ENCODE measurements around the gene ELOA. TPM values are rescaled to one million over a fixed set of nuclear protein-coding genes. Genes with fewer than 3 reads are reported as not detected.

ELOA gene
- total and polyA plus RNA-seq, 2 of the 13 experiments (the other 11 are each of a cell fraction or from before 2014, with no cell fraction given) = 14.2 to 28.5 TPM

DNA sequence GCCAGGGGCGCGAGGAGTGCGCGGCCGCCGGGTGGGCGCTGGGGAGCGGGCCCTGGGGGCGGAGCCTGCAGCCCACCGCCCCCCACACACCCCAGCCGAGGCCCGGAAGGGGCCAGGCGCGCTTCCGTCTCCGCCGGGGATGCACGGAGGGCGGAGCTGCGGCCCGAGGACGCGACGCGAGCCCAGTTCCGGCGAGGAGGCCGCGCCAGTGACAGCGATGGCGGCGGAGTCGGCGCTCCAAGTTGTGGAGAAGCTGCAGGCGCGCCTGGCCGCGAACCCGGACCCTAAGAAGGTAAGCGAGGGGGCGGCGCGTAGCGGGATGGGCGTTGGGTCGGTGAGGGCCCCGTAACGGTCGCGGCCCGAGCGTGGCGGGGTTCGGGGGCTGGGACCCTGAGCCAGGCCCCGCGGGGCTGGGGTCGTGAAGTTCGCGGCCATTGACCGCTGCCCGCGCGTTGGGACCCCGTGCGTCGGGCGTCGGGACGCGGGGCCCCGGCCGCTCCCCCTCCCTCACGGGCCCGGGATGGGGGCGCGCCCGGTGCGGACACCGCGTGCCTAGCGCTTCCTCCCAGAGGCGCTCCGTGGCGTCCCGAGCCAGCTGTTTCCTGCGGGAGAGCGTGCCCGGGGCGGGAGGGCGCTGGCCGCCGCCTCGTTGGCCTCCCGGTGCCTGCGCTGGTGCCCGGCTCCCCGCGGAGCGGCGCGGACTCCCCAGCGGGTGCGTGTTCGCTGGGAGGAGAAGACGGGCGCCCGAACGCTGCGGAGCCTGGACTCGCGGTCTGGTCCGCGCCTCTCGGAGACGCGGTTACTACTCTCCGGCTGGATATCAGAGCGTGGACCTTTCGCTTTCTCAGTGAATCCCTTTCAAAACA lies at the start of gene ELOA (continued):
- no peak for TF ChIP-seq ZBTB42 (CRISPR knock-in tag; IDR thresholded peaks at IDR 0.05)
- TF ChIP-seq ZNF138 (CRISPR knock-in tag; IDR thresholded peaks at IDR 0.05; ENCODE audit: low read depth) = peak; percentile 50; the same call in 1 of the 2 replicates
- no peak for TF ChIP-seq TEAD2 (CRISPR knock-in tag; IDR thresholded peaks at IDR 0.05)
- TF ChIP-seq, protein P1, sequence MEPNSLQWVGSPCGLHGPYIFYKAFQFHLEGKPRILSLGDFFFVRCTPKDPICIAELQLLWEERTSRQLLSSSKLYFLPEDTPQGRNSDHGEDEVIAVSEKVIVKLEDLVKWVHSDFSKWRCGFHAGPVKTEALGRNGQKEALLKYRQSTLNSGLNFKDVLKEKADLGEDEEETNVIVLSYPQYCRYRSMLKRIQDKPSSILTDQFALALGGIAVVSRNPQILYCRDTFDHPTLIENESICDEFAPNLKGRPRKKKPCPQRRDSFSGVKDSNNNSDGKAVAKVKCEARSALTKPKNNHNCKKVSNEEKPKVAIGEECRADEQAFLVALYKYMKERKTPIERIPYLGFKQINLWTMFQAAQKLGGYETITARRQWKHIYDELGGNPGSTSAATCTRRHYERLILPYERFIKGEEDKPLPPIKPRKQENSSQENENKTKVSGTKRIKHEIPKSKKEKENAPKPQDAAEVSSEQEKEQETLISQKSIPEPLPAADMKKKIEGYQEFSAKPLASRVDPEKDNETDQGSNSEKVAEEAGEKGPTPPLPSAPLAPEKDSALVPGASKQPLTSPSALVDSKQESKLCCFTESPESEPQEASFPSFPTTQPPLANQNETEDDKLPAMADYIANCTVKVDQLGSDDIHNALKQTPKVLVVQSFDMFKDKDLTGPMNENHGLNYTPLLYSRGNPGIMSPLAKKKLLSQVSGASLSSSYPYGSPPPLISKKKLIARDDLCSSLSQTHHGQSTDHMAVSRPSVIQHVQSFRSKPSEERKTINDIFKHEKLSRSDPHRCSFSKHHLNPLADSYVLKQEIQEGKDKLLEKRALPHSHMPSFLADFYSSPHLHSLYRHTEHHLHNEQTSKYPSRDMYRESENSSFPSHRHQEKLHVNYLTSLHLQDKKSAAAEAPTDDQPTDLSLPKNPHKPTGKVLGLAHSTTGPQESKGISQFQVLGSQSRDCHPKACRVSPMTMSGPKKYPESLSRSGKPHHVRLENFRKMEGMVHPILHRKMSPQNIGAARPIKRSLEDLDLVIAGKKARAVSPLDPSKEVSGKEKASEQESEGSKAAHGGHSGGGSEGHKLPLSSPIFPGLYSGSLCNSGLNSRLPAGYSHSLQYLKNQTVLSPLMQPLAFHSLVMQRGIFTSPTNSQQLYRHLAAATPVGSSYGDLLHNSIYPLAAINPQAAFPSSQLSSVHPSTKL (CRISPR knock-in tag; IDR thresholded peaks at IDR 0.05) = no peak
- TF ChIP-seq MIXL1 (CRISPR knock-in tag; IDR thresholded peaks at IDR 0.05) = peak; percentile 15; the same call in 1 of the 2 replicates
- TF ChIP-seq, protein P2, sequence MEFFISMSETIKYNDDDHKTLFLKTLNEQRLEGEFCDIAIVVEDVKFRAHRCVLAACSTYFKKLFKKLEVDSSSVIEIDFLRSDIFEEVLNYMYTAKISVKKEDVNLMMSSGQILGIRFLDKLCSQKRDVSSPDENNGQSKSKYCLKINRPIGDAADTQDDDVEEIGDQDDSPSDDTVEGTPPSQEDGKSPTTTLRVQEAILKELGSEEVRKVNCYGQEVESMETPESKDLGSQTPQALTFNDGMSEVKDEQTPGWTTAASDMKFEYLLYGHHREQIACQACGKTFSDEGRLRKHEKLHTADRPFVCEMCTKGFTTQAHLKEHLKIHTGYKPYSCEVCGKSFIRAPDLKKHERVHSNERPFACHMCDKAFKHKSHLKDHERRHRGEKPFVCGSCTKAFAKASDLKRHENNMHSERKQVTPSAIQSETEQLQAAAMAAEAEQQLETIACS (CRISPR knock-in tag; IDR thresholded peaks at IDR 0.05) = peak; percentile 34; the same call in 1 of the 2 replicates
- TF ChIP-seq ZSCAN21 (CRISPR knock-in tag; IDR thresholded peaks at IDR 0.05; ENCODE audit: borderline replicate concordance) = 0 out of 2 replicates have a peak, but pooled peaks have one; percentile 66
- TF ChIP-seq, protein P3, sequence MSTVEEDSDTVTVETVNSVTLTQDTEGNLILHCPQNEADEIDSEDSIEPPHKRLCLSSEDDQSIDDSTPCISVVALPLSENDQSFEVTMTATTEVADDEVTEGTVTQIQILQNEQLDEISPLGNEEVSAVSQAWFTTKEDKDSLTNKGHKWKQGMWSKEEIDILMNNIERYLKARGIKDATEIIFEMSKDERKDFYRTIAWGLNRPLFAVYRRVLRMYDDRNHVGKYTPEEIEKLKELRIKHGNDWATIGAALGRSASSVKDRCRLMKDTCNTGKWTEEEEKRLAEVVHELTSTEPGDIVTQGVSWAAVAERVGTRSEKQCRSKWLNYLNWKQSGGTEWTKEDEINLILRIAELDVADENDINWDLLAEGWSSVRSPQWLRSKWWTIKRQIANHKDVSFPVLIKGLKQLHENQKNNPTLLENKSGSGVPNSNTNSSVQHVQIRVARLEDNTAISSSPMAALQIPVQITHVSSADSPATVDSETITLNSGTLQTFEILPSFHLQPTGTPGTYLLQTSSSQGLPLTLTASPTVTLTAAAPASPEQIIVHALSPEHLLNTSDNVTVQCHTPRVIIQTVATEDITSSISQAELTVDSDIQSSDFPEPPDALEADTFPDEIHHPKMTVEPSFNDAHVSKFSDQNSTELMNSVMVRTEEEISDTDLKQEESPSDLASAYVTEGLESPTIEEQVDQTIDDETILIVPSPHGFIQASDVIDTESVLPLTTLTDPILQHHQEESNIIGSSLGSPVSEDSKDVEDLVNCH (CRISPR knock-in tag; IDR thresholded peaks at IDR 0.05) = no peak
- TF ChIP-seq, protein P4, sequence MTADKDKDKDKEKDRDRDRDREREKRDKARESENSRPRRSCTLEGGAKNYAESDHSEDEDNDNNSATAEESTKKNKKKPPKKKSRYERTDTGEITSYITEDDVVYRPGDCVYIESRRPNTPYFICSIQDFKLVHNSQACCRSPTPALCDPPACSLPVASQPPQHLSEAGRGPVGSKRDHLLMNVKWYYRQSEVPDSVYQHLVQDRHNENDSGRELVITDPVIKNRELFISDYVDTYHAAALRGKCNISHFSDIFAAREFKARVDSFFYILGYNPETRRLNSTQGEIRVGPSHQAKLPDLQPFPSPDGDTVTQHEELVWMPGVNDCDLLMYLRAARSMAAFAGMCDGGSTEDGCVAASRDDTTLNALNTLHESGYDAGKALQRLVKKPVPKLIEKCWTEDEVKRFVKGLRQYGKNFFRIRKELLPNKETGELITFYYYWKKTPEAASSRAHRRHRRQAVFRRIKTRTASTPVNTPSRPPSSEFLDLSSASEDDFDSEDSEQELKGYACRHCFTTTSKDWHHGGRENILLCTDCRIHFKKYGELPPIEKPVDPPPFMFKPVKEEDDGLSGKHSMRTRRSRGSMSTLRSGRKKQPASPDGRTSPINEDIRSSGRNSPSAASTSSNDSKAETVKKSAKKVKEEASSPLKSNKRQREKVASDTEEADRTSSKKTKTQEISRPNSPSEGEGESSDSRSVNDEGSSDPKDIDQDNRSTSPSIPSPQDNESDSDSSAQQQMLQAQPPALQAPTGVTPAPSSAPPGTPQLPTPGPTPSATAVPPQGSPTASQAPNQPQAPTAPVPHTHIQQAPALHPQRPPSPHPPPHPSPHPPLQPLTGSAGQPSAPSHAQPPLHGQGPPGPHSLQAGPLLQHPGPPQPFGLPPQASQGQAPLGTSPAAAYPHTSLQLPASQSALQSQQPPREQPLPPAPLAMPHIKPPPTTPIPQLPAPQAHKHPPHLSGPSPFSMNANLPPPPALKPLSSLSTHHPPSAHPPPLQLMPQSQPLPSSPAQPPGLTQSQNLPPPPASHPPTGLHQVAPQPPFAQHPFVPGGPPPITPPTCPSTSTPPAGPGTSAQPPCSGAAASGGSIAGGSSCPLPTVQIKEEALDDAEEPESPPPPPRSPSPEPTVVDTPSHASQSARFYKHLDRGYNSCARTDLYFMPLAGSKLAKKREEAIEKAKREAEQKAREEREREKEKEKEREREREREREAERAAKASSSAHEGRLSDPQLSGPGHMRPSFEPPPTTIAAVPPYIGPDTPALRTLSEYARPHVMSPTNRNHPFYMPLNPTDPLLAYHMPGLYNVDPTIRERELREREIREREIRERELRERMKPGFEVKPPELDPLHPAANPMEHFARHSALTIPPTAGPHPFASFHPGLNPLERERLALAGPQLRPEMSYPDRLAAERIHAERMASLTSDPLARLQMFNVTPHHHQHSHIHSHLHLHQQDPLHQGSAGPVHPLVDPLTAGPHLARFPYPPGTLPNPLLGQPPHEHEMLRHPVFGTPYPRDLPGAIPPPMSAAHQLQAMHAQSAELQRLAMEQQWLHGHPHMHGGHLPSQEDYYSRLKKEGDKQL (CRISPR knock-in tag; IDR thresholded peaks at IDR 0.05; ENCODE audit: low read depth) = 0 out of 2 replicates have a peak, but pooled peaks have one; percentile 33
- TF ChIP-seq, protein P5, sequence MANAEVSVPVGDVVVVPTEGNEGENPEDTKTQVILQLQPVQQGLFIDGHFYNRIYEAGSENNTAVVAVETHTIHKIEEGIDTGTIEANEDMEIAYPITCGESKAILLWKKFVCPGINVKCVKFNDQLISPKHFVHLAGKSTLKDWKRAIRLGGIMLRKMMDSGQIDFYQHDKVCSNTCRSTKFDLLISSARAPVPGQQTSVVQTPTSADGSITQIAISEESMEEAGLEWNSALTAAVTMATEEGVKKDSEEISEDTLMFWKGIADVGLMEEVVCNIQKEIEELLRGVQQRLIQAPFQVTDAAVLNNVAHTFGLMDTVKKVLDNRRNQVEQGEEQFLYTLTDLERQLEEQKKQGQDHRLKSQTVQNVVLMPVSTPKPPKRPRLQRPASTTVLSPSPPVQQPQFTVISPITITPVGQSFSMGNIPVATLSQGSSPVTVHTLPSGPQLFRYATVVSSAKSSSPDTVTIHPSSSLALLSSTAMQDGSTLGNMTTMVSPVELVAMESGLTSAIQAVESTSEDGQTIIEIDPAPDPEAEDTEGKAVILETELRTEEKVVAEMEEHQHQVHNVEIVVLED (CRISPR knock-in tag; IDR thresholded peaks at IDR 0.05; ENCODE audit: borderline replicate concordance) = peak; percentile 81; the same call in 1 of the 2 replicates
- TF ChIP-seq MATR3 (CRISPR knock-in tag; IDR thresholded peaks at IDR 0.05) = no peak
- no peak for TF ChIP-seq ZNF672 (CRISPR knock-in tag; IDR thresholded peaks at IDR 0.05)
- no peak for TF ChIP-seq RARA (CRISPR knock-in tag; IDR thresholded peaks at IDR 0.05)
